Neural cell (in vitro differentiated cells): ENCODE data around the gene SEPTIN2. TPM values are rescaled to one million over a fixed set of nuclear protein-coding genes. Genes with fewer than 3 reads are reported as not detected.

ENCODE experiments used
- H2AFZ ChIP-seq: fragments of 200-600, 300-800 bp; sonication (generic), shearing (Covaris generic); 2 replicates; pipeline ENCODE4 v1.6.0; 2014; ENCODE audit warnings: low read depth, mild to moderate bottlenecking, antibody characterized with exemption, low read length, moderate library complexity
- H3F3A ChIP-seq: fragments of 200-600 bp; shearing (Covaris generic); 2 replicates; pipeline ENCODE4 v1.6.1; 2016; ENCODE audit warnings: mild to moderate bottlenecking, moderate library complexity, mixed read lengths, antibody characterized with exemption, low read length; ENCODE audit not compliant: insufficient read depth, poor library complexity, severe bottlenecking
- H3K27ac ChIP-seq: fragments of 200-600, 300-800 bp; sonication (generic), shearing (Covaris generic); 2 replicates; pipeline ENCODE4 v1.5.1; 2014; ENCODE audit warnings: mild to moderate bottlenecking, low read length, moderate library complexity
- H3K27me3 ChIP-seq: fragments of 300-800, 200-600 bp; sonication (generic), shearing (Covaris generic); 2 replicates; pipeline ENCODE4 v1.6.0; 2014; ENCODE audit warnings: mild to moderate bottlenecking, low read depth, low read length, moderate library complexity; ENCODE audit not compliant: insufficient read depth
- H3K36me3 ChIP-seq: fragments of 300-800, 200-600 bp; sonication (generic), shearing (Covaris generic); 2 replicates; pipeline ENCODE4 v1.5.1; 2014; ENCODE audit warnings: mild to moderate bottlenecking, antibody characterized with exemption, low read length, moderate library complexity; ENCODE audit not compliant: insufficient read depth
- H3K4me2 ChIP-seq: fragments of 300-800, 200-600 bp; sonication (generic), shearing (Covaris generic); 2 replicates; pipeline ENCODE4 v1.6.0; 2014; ENCODE audit warnings: mild to moderate bottlenecking, low read length
- H3K4me3 ChIP-seq: fragments of 300-800, 200-600 bp; sonication (generic), shearing (Covaris generic); 2 replicates; pipeline ENCODE4 v1.5.1; 2014; ENCODE audit warnings: mild to moderate bottlenecking, low read length, moderate library complexity
- H3K79me2 ChIP-seq: fragments of 200-600 bp; shearing (Covaris generic); replicated peaks from 2 replicates; pipeline ENCODE4 v1.6.0; 2014; ENCODE audit warnings: mild to moderate bottlenecking, low read length, moderate library complexity; ENCODE audit not compliant: insufficient read depth
- H3K9ac ChIP-seq: fragments of 300-800, 200-600 bp; sonication (generic), shearing (Covaris generic); 2 replicates; pipeline ENCODE4 v1.6.1; 2016; ENCODE audit warnings: mild to moderate bottlenecking, low read length, mixed read lengths
- H3K9me2 ChIP-seq: fragments of 200-600 bp; shearing (Covaris generic); 2 replicates; pipeline ENCODE4 v1.6.1; 2016; ENCODE audit warnings: mild to moderate bottlenecking, low read length, mixed read lengths; ENCODE audit not compliant: insufficient read depth
- H3K9me3 ChIP-seq: fragments of 200-600, 300-800 bp; sonication (generic), shearing (Covaris generic); 2 replicates; pipeline ENCODE4 v1.6.1; 2016; ENCODE audit warnings: mild to moderate bottlenecking, mixed run types, low read length, moderate library complexity, mixed read lengths
- H4K20me1 ChIP-seq: fragments of 200-600 bp; shearing (Covaris generic); 2 replicates; pipeline ENCODE4 v1.6.1; 2016; ENCODE audit warnings: mild to moderate bottlenecking, mixed run types; ENCODE audit not compliant: insufficient read depth
- CTCF ChIP-seq: fragments of 450-650 bp; IDR thresholded peaks from 2 replicates; pipeline ENCODE4 v1.5.1; 2014; ENCODE audit warnings: antibody characterized with exemption, mild to moderate bottlenecking, moderate library complexity; ENCODE audit not compliant: poor library complexity, severe bottlenecking
- EP300 ChIP-seq: fragments of 450-650 bp; conservative IDR thresholded peaks from 2 replicates; pipeline ENCODE4 v1.6.1; 2014; ENCODE audit warnings: antibody characterized with exemption, mild to moderate bottlenecking, moderate library complexity; ENCODE audit not compliant: poor library complexity, severe bottlenecking
- EZH2 ChIP-seq: fragments of 200-600, 300-800 bp; shearing (Covaris generic), sonication (generic); IDR thresholded peaks from 2 replicates; pipeline ENCODE4 v1.6.1; 2014; ENCODE audit warnings: antibody characterized with exemption, low read length, borderline replicate concordance, mild to moderate bottlenecking; ENCODE audit not compliant: insufficient read depth, poor library complexity, severe bottlenecking
- MXI1 ChIP-seq: fragments of 450-650 bp; conservative IDR thresholded peaks from 2 replicates; pipeline ENCODE4 v1.6.1; 2014; ENCODE audit warnings: antibody characterized with exemption, mild to moderate bottlenecking; ENCODE audit not compliant: poor library complexity, severe bottlenecking
- POLR2AphosphoS5 ChIP-seq: IDR thresholded peaks from 2 replicates; pipeline ENCODE4 v1.6.1; 2012
- RAD21 ChIP-seq: fragments of 450-650 bp; conservative IDR thresholded peaks from 2 replicates; pipeline ENCODE4 v1.6.1; 2014; ENCODE audit warnings: antibody characterized with exemption, mild to moderate bottlenecking, moderate library complexity
- REST ChIP-seq: IDR thresholded peaks from 2 replicates; pipeline ENCODE4 v1.6.1; 2012; ENCODE audit warnings: borderline replicate concordance
- SMC3 ChIP-seq: fragments of 450-650 bp; conservative IDR thresholded peaks from 2 replicates; pipeline ENCODE4 v1.6.1; 2014; ENCODE audit warnings: antibody characterized with exemption, mild to moderate bottlenecking, moderate library complexity; ENCODE audit not compliant: poor library complexity
- TAF1 ChIP-seq: IDR thresholded peaks from 2 replicates; pipeline ENCODE4 v1.6.1; 2012; ENCODE audit warnings: low read depth
- polyA plus RNA-seq: library from polyadenylated mRNA; depleted of rRNA; stranded (reverse); fragments of >200 nt; gene quantifications from 2 replicates; pipeline ENCODE4 v1.2.3, GENCODE V29; 2014

SEPTIN2 gene
- polyA plus RNA-seq, 1 donor from 2014 or later = 467 TPM

- no peak overlapping the region for H3K9ac ChIP-seq
- no peaks in the 10 kb centered on the region for H4K20me1 ChIP-seq
- H3K27ac ChIP-seq = no peak overlapping the region
These were observed 11.6 kb upstream of the SEPTIN2 start for GRCh38 chr2:241304039-241304670.

GRCh38 chr2:241307055-241307454 lies 8.7 kb upstream of the SEPTIN2 start:
- Histone ChIP-seq H3K9me3 (no peaks in the 10 kb centered on the region), H2AFZ (no peak overlapping the region), H3K9ac (no peak overlapping the region), H3K9me2 (no peaks in the 10 kb centered on the region), H3K4me2 (no peak overlapping the region), H4K20me1 (no peaks in the 10 kb centered on the region), H3K4me3 (no peak overlapping the region), H3F3A (no peaks in the 10 kb centered on the region), H3K27me3 (no peaks in the 10 kb centered on the region), H3K27ac (no peak overlapping the region), H3K79me2 (peaks cover 26% of the 10 kb centered on the region), H3K36me3 (no peaks in the 10 kb centered on the region)
- TF ChIP-seq RAD21 (no peak), REST (no peak)

More at GRCh38 chr2:241304039-241304670, 11.6 kb upstream of the SEPTIN2 start:
- H2AFZ ChIP-seq = no peak overlapping the region
- TF ChIP-seq TAF1 = no peak
- TF ChIP-seq POLR2AphosphoS5 = no peak
- no peak for TF ChIP-seq MXI1
- TF ChIP-seq REST = no peak
- TF ChIP-seq CTCF = no peak
- TF ChIP-seq EZH2 = no peak
- TF ChIP-seq EP300 = no peak
- no peak for TF ChIP-seq RAD21
- no peak for TF ChIP-seq SMC3
- no peaks in the 10 kb centered on the region for H3K27me3 ChIP-seq
- H3K9me3 ChIP-seq = no peaks in the 10 kb centered on the region
- H3F3A ChIP-seq = no peaks in the 10 kb centered on the region
- no peaks in the 10 kb centered on the region for H3K9me2 ChIP-seq
- H3K4me2 ChIP-seq = no peak overlapping the region
- no peaks in the 10 kb centered on the region for H3K36me3 ChIP-seq
- H3K4me3 ChIP-seq = no peak overlapping the region
- peaks cover 24% of the 10 kb centered on the region for H3K79me2 ChIP-seq
